ENCODE data around the gene DCUN1D5.

The DCUN1D5 gene

DNA sequence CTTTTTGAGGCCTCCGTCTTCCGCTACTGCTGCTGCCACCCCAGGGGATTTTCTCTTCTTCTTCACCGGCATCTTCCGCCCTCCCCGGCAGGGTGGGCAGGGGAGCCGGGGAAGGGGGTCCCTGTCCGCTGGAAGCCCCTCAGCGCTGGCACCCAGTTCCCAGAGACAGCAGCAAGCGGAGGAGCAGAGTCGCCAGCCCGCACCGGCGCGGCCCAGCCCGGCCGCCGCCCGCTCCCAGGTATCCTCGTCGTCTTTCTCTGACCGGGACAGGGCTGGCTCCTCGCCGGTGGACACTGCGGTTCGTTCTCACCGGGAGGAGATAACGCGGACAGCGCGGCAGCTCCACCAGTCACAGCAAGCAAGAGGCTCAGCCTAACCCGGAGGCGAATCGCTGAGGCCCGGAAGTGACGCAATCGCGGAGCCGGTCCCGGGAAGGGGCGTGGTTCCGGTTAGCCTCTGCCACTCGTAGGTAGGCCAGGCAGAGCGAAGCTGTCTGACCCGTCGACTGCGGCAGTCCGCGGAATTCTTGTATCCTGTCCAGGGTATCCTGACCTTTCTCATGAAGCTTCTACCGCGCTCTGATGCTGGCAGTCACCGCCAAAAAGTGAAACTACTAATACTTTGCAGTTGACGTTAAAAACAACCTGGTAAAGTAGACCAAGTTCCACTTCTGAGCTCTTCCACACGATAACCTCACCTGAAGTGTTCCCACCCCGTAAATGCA, at the start of gene DCUN1D5:
TSS of gene DCUN1D5 (minus strand) at position 360 of the 724 bp plus-strand sequence. CDS start at position 72, 288 bp downstream.
- H3K27me3 ChIP-seq (ENCODE audit: control insufficient read depth, insufficient read depth, low read length), result peaks cover 7% of the 10 kb centered on the region
- H3K36me3 ChIP-seq (ENCODE audit: control insufficient read depth, insufficient read depth, low read length), result peaks cover 3% of the 10 kb centered on the region
- H3K4me3 ChIP-seq (ENCODE audit: low read depth, low read length), result peak within 1 kb of the TSS; percentile 93
- peak within 1 kb of the TSS; percentile 92 for H3K9ac ChIP-seq (ENCODE audit: low read depth, low read length)
- H3K4me1 ChIP-seq (ENCODE audit: control insufficient read depth, insufficient read depth, low read length), result peaks cover 4% of the 10 kb centered on the region
- no peaks in the 10 kb centered on the region for H3K9me3 ChIP-seq (ENCODE audit: control insufficient read depth, insufficient read depth, low read length)

DNA sequence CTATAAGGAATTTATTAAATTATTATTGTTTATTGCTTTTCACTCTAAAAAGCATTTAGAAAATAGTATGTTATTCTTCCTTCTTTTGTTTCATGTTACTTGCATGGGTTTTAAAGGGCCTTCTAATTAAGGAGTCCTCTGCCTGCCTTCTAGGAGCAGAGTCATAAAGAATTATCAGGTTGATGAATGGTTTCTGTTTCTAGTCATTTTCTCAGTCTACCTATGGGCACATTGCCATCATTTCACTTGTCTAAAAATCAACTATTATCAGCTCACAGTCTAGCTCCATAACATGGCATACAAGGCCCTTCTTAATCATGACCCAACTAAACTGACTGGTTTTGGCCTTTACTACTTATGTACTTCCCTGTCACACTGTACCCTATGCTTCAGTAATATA, 33.5 kb upstream of the DCUN1D5 start:
- H3K4me3 ChIP-seq (ENCODE audit: low read depth, low read length), result no peak overlapping the region
- no peak overlapping the region for H3K9ac ChIP-seq (ENCODE audit: low read depth, low read length)
- H3K4me1 ChIP-seq (ENCODE audit: control insufficient read depth, insufficient read depth, low read length), result no peaks in the 10 kb centered on the region
- H3K36me3 ChIP-seq (ENCODE audit: control insufficient read depth, insufficient read depth, low read length), result no peaks in the 10 kb centered on the region
- H3K9me3 ChIP-seq (ENCODE audit: control insufficient read depth, insufficient read depth, low read length), result no peaks in the 10 kb centered on the region
- H3K27me3 ChIP-seq (ENCODE audit: control insufficient read depth, insufficient read depth, low read length), result no peaks in the 10 kb centered on the region

DNA sequence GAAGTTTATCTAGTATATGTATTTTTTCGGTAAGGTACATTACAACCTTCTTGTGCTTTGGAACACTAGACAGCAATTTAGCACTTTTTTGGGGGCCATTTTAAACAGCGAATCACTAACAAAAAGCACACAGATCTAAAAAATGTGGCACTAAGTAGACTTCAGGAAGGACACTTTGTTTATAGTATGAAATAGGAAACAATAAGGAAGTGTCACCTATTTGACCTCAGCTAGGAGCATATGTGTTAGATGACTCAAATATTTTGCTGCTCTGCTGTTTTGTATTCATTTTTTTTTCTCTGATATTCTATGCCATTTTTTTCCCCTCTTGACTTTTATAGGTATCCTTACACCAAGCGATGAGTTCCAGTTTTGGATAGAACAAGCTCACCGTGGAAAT, 22.9 kb upstream of the DCUN1D5 start:
- Histone ChIP-seq H3K36me3 (ENCODE audit: control insufficient read depth, insufficient read depth, low read length) (no peaks in the 10 kb centered on the region), H3K9ac (ENCODE audit: low read depth, low read length) (no peak overlapping the region), H3K4me1 (ENCODE audit: control insufficient read depth, insufficient read depth, low read length) (no peaks in the 10 kb centered on the region), H3K27me3 (ENCODE audit: control insufficient read depth, insufficient read depth, low read length) (no peaks in the 10 kb centered on the region), H3K4me3 (ENCODE audit: low read depth, low read length) (no peak overlapping the region), H3K9me3 (ENCODE audit: control insufficient read depth, insufficient read depth, low read length) (no peaks in the 10 kb centered on the region)

DNA sequence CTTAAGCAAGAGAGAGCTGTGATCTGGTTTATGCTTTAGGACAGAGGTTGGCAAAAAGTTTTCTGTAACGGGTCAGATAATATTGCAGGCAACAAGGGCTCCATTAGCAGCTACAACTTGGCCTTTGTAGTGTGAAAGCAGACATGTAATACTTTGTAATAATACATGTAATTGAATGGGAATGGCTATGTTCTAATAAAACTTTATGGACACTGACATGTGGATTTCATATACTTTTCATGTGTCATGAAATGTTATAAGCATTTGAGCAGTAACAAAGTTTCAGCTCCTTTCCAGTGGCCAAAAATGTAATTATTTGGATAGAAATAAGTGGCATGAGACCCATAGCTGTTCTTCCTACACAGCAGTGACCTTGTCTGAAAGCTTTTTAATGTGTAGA, 20.4 kb upstream of the DCUN1D5 start:
- Histone ChIP-seq H3K27me3 (ENCODE audit: control insufficient read depth, insufficient read depth, low read length) (no peaks in the 10 kb centered on the region), H3K4me3 (ENCODE audit: low read depth, low read length) (no peak overlapping the region), H3K9me3 (ENCODE audit: control insufficient read depth, insufficient read depth, low read length) (no peaks in the 10 kb centered on the region), H3K4me1 (ENCODE audit: control insufficient read depth, insufficient read depth, low read length) (no peaks in the 10 kb centered on the region), H3K9ac (ENCODE audit: low read depth, low read length) (no peak overlapping the region), H3K36me3 (ENCODE audit: control insufficient read depth, insufficient read depth, low read length) (no peaks in the 10 kb centered on the region)

DNA sequence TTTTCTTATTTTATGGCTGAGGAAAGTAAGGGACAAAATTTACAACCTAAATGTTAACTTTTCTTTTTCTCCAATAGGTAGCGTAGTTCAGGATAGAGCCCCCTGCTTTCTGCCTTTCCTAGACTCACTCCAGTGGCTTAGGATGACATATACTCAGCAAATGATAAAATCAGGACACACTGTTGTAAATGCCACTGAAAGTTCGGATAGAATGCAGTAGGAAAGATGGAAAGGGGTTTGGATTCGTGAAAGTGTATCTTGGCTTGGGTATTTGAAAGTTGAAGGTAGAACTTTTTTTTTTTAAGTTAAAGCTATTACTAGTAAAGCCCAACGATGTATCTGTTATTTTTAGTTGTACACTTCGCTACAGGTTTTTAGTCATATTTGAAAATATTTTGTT, 19.4 kb upstream of the DCUN1D5 start:
- no peak overlapping the region for H3K9ac ChIP-seq (ENCODE audit: low read depth, low read length)
- H3K9me3 ChIP-seq (ENCODE audit: control insufficient read depth, insufficient read depth, low read length), result no peaks in the 10 kb centered on the region
- no peak overlapping the region for H3K4me3 ChIP-seq (ENCODE audit: low read depth, low read length)
- no peaks in the 10 kb centered on the region for H3K27me3 ChIP-seq (ENCODE audit: control insufficient read depth, insufficient read depth, low read length)
- no peaks in the 10 kb centered on the region for H3K4me1 ChIP-seq (ENCODE audit: control insufficient read depth, insufficient read depth, low read length)
- H3K36me3 ChIP-seq (ENCODE audit: control insufficient read depth, insufficient read depth, low read length), result no peaks in the 10 kb centered on the region

DNA sequence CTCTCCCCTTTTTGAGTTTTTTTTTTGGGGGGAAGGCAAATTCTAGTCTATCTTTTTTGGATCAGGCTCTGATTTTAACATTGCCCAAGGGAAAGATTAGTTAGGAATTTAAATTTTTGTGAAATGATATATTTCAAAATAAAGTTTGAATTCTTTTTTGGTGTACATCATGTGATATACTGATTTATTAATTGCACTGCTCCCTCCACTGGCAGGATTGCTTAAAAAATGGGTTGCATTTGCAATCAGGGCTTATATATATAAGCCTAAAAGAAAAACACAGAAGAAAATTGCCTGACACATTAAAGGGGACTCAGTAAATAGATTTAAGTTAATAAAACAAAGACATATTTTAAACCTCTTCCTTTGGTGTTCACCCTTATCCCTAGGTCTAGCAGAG, 18.4 kb upstream of the DCUN1D5 start:
- Histone ChIP-seq H3K9ac (ENCODE audit: low read depth, low read length) (no peak overlapping the region), H3K4me3 (ENCODE audit: low read depth, low read length) (peak overlapping the region; percentile 87), H3K36me3 (ENCODE audit: control insufficient read depth, insufficient read depth, low read length) (no peaks in the 10 kb centered on the region)

DNA sequence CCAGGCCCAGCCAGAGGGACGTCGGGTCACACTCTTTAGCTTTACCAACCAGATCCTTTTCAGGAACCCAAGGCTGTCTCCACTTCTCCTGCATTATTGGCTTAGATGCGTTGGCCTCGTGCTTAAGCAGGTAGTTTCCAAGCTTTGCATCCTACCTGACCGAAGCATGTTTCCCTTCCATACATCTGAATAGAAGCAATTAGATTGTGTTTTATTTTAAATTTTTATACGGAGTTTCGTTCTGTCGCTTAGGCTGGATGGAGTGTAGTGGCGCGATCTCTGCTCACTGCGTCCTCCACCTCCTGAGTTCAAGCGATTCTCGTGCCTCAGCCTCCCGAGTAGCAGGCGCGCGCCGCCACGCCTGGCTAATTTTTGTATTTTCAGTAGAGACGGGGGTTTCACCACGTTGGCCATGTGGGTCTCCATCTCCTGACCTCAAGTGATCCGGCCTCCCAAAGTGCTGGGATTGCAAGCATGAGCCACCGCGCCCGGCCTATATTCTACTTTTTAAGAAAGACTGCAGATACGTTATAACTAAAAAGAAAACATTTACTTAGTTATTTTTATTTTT, 17.9 kb upstream of the DCUN1D5 start:
- peak overlapping the region; percentile 51 for H3K9ac ChIP-seq (ENCODE audit: low read depth, low read length)
- no peaks in the 10 kb centered on the region for H3K27me3 ChIP-seq (ENCODE audit: control insufficient read depth, insufficient read depth, low read length)
- H3K9me3 ChIP-seq (ENCODE audit: control insufficient read depth, insufficient read depth, low read length), result no peaks in the 10 kb centered on the region
- H3K4me1 ChIP-seq (ENCODE audit: control insufficient read depth, insufficient read depth, low read length), result no peaks in the 10 kb centered on the region
- H3K36me3 ChIP-seq (ENCODE audit: control insufficient read depth, insufficient read depth, low read length), result no peaks in the 10 kb centered on the region
- H3K4me3 ChIP-seq (ENCODE audit: low read depth, low read length), result peak overlapping the region; percentile 87

More for the DNA sequence above, 18.4 kb upstream of the DCUN1D5 start:
- Histone ChIP-seq H3K27me3 (ENCODE audit: control insufficient read depth, insufficient read depth, low read length) (no peaks in the 10 kb centered on the region), H3K9me3 (ENCODE audit: control insufficient read depth, insufficient read depth, low read length) (no peaks in the 10 kb centered on the region), H3K4me1 (ENCODE audit: control insufficient read depth, insufficient read depth, low read length) (no peaks in the 10 kb centered on the region)

DNA sequence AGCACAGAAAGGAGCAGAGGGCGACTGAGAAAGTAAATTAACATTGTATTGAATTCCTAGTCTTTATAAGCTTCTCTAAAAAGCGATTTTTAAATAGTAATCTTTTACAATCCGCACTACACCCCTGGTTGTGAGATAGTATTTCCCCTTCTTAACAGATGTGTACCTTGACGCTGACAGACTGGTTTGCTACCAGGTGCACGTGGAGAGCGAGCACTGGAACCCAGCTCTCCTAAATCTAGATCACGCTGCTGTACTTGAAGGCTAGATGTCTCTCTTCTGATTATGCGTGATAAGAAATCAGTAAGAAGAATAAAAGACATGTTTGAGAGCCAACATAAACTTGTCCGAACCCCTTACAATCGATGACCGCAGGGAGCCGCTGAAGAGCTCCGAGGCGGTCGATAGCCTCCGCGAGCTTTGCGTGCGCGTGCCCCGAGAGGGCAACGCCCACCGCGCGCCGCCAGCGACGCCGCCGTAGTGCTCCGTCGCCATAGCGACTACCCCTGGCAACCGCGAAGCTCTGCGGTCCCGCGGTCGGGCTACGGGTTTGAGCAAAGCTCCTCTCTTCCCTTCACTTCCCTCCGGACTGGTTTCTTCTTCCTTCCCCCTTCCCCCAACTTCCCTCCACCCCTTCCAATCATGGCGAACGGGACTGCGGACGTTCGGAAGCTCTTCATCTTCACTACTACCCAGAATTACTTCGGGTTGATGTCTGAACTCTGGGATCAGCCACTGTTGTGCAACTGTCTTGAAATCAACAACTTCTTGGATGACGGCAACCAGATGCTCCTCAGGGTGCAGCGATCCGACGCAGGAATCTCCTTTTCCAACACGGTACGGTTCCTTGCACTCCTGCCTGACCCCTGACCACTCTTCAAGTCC, 17.2 kb upstream of the DCUN1D5 start, which contains the start of gene DYNC2H1:
TSS of gene DYNC2H1 (plus strand) at position 494 of the 885 bp plus-strand sequence. CDS start at position 643, 149 bp downstream.
- H3K36me3 ChIP-seq (ENCODE audit: control insufficient read depth, insufficient read depth, low read length), result no peaks in the 10 kb centered on the region
- no peaks in the 10 kb centered on the region for H3K27me3 ChIP-seq (ENCODE audit: control insufficient read depth, insufficient read depth, low read length)
- no peaks in the 10 kb centered on the region for H3K9me3 ChIP-seq (ENCODE audit: control insufficient read depth, insufficient read depth, low read length)
- H3K4me1 ChIP-seq (ENCODE audit: control insufficient read depth, insufficient read depth, low read length), result no peaks in the 10 kb centered on the region
- peak within 1 kb of the TSS; percentile 87 for H3K4me3 ChIP-seq (ENCODE audit: low read depth, low read length)
- peak within 1 kb of the TSS; percentile 70 for H3K9ac ChIP-seq (ENCODE audit: low read depth, low read length)

DNA sequence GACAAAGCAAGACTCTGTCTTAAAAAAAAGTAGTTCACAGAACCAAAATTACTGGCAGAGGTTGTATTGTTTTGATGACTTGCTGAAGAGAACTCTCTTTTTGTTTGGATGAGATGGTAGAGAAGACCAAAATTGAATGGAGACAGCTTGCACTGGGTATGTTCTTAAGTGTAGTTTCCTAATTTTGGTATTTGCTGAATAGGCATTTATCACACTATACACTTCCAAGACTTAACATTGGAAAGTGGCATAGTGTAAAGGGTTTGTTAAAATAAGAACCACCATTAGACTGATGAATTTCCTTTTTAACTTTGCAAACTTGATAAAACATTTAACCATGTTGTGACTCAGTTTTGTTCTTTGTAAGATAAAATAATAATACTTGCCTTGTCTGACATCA, 5.3 kb upstream of the DCUN1D5 start:
- Histone ChIP-seq H3K4me3 (ENCODE audit: low read depth, low read length) (no peak overlapping the region), H3K36me3 (ENCODE audit: control insufficient read depth, insufficient read depth, low read length) (no peaks in the 10 kb centered on the region), H3K27me3 (ENCODE audit: control insufficient read depth, insufficient read depth, low read length) (peaks cover 7% of the 10 kb centered on the region), H3K9me3 (ENCODE audit: control insufficient read depth, insufficient read depth, low read length) (no peaks in the 10 kb centered on the region), H3K9ac (ENCODE audit: low read depth, low read length) (no peak overlapping the region), H3K4me1 (ENCODE audit: control insufficient read depth, insufficient read depth, low read length) (peaks cover 3% of the 10 kb centered on the region)

DNA sequence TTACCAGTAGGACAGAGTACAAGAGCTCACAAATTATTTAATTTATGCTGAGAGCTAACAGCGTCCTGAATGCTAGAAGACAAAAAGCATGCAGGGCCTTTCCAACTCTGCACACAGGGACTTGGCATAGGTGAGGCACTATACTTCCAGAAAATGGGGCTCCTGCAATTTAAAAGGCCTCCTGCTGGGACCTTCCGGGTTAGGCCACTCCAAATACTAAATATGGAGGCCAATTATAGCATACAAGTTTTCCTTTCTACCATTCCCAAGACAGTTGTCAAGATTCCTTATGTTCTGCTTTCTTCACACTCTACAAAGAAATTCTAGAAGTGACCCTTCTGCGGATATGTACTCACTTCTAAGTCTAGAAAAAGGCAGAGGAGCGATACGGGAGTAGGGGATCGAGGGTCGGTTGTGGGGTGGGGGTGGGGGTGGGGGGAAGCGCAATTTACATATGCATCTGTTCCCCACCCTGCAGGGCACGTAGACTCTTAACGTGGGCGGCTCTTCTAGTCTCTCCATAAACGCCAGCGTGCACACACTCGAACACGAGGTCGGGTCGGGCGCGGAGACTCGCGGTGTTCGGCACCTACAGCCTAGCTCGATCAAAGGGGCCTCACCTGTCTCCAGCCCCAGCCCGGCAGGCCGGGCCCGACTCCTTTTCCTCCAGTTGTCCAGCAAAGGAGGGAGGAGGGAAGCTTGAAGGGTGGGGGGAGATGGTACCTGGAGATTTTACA, 728 bp downstream of the DCUN1D5 start:
- peak overlapping the region; percentile 92 for H3K9ac ChIP-seq (ENCODE audit: low read depth, low read length)
- H3K9me3 ChIP-seq (ENCODE audit: control insufficient read depth, insufficient read depth, low read length), result no peaks in the 10 kb centered on the region
- peaks cover 4% of the 10 kb centered on the region for H3K4me1 ChIP-seq (ENCODE audit: control insufficient read depth, insufficient read depth, low read length)
- peaks cover 4% of the 10 kb centered on the region for H3K36me3 ChIP-seq (ENCODE audit: control insufficient read depth, insufficient read depth, low read length)
- peak overlapping the region; percentile 93 for H3K4me3 ChIP-seq (ENCODE audit: low read depth, low read length)
- peaks cover 7% of the 10 kb centered on the region for H3K27me3 ChIP-seq (ENCODE audit: control insufficient read depth, insufficient read depth, low read length)

DNA sequence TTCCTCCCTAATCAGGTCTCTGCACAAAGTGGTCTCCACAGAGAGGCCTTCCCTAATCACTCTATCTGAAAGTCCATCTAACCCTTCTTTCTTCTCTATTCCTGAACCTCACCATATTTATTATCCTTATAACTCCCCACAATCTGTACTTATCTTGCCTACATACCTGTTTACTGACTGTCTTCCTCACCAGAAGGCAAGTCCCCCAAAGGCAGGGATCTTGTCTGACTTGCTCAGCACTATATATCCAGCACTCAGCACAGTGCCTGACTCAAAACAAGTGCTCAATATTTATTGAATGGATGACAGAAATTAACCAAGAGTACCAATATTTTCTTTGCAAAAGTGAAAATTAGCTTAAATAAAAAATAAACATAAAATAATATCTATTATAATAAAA, 5.5 kb downstream of the DCUN1D5 start:
- Histone ChIP-seq H3K9me3 (ENCODE audit: control insufficient read depth, insufficient read depth, low read length) (no peaks in the 10 kb centered on the region), H3K4me3 (ENCODE audit: low read depth, low read length) (no peak overlapping the region), H3K4me1 (ENCODE audit: control insufficient read depth, insufficient read depth, low read length) (peaks cover 4% of the 10 kb centered on the region), H3K27me3 (ENCODE audit: control insufficient read depth, insufficient read depth, low read length) (no peaks in the 10 kb centered on the region), H3K9ac (ENCODE audit: low read depth, low read length) (no peak overlapping the region), H3K36me3 (ENCODE audit: control insufficient read depth, insufficient read depth, low read length) (peaks cover 4% of the 10 kb centered on the region)

Measured in iPS-15b (cell line).